NCI-H1417 treated with DMSO at 0.1 percent for 48 hours (cell line): ENCODE results near the gene SLC15A1.
"Not testable (repeated sequence)": the region's sequence is repeated elsewhere in the genome, so short reads cannot be mapped to it uniquely, and the experiment has no call there.

Experiments
- DNase-seq: peaks from one replicate; lab custom pipeline; 2025; lab: John Stamatoyannopoulos, UW

Gene SLC15A1

DNA sequence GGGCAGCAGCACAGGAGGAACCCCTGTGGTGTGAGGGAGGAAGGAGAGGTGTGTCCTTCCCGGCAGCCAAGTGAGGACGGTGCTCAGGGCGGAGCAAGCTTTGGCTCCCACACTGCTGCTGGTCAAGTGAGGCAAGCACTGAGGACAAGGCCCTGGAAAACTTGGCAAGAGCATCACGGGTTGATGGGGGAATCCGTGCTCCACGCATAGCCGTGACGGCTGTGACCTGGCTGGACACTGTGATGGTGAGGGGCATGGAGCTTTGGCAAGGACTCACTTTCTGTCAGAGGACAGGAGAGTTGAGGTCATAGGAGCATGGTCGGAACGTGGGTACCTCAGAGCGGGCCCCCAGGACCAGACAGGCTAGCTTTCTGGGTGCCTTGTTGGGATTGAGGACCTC lies 29.0 kb upstream of the SLC15A1 start:
- no peak for DNase-seq

DNA sequence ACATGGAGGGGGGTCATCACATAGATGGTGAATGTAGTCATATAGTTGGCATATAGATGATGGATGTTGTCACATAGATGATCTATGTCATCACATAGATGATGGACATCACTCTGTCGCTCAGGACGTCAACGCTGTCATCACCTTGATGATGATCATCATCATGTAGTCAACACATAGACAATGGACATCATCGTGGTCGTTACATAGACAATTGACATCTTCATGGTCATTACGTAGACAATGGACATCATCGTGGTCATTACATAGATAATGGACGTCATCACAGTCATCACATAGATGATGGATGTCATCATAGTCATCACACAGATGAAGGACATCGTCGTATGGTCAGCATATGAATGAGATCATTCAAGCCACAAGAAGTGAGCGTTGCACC lies 28.6 kb upstream of the SLC15A1 start:
- DNase-seq, result no peak

DNA sequence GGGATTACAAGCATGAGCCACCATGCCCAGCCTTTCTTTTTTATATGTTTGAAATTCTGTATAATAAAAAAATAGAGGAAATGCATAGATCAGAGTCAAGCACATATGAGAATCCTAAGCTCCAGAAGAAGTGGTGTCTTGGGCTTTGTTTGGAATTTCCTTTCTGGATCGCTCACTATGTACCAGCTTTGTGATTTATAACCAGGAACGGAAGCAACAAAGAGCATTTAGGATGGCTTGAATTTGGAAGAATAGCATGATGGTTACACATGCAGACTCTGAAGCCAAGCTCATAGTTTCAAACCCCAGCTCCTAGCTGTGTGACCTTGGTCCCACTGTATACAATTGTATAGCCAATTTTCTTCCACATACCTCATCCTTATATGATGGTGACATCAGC lies 28.0 kb upstream of the SLC15A1 start:
- DNase-seq, result no peak

DNA sequence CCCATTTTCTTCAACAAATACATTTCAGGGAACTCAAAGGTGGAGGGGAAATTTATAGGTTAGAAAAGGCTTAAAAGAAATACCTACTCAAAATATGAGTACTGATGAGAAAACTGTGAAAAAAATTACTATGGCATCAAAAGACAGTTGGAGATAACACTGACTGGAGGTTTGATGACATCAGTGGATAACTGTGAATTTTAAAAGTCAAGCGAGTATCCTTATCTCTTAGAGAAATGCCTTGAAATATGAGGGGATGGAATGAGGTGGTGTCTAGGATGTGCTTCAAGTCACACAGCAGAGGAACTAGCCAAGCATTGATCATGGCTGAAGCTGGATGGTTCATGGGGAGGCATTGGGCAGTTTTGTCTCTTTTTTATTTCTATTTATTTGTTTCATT lies 27.2 kb upstream of the SLC15A1 start:
- DNase-seq, result no peak

DNA sequence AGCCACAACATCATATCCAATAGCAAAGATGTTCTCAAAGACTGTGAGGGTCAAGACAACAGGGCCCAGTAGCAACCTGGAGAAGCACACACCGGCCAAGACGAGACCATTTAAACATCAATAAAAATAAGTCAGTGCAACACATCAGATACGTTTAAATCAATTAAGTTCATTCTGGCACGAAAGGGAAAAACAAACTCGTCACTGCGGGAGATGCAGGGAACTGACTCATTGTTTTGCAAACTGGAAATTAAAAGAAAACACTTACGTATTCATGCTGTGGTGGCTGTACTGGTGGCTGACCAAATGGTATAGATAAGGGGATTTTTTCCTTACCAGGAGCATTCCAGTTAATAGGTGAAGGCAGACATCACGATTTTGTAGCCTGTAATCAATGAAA lies 26.3 kb upstream of the SLC15A1 start:
- DNase-seq, result no peak

DNA sequence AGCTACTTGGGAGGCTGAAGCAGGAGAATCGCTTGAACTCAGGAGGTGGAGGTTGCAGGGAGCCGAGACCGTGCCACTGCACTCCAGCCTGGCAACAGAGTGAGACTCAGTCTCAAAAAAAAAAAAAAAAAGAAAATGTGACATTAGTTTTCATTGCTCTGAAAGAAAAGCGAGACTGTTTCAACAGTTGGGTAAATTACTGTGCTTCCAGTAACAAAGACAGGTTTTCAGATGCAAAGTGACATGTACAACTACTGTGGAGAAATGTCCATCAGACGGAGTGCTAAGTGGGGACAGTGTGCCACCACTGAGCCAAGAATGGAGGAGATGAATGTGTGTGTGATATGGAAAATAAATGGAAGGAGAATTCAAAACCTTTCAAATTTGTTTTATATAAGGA lies 24.2 kb upstream of the SLC15A1 start:
- no peak for DNase-seq

DNA sequence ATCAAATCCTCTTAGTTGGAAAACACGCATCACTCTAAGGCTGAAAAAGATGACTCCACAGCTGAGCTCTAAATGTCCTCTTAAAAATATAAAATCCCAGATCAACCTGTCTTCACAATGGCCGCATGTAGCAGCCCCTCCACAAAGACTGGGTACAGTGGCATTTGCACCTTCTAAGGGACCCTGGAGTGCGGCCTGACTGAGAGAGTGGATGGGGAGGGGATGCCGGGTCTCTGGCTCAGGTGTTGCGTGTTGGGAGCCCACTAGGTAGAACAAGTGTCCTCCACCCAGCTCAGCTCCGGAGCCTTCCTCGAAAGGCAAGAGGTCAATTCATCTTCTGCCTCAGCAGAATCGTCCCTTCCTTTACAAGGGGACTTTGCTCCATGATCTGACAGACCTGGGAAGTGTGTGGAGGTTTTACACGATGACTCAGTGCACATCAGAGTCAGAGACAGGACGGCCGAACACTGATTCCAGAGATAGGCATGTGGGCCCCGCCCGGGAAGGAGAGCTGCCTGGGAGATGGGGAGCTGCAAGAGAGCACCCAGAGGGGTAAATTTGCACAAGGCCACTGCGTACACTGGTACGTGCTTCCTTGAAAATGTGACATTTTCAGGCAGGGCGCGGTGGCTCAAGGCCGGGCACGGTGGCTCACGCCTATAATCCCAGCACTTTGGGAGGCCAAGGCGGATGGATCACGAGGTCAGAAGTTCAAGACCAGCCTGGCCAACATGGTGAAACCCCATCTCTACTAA lies 23.5 kb upstream of the SLC15A1 start:
- no peak for DNase-seq

DNA sequence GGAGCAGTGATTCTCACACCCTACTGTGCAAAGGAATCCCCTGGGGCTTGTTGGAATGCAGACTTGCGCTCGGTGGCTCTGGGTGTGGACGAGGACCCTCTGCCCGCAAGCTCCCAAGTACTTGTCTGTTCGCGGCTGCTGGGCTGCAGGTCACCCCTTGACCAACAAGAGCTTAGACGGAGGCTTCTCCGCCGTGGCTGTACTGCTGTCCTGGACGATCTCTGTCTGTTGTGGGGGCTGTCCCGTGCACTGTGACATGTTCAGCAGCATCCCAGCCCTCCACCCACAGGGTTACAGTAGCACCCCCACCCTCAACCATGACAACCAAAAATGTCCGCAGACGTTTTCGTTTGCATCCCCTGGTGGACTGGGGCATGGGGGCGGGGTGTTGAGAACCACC lies 22.9 kb upstream of the SLC15A1 start:
- no peak for DNase-seq

DNA sequence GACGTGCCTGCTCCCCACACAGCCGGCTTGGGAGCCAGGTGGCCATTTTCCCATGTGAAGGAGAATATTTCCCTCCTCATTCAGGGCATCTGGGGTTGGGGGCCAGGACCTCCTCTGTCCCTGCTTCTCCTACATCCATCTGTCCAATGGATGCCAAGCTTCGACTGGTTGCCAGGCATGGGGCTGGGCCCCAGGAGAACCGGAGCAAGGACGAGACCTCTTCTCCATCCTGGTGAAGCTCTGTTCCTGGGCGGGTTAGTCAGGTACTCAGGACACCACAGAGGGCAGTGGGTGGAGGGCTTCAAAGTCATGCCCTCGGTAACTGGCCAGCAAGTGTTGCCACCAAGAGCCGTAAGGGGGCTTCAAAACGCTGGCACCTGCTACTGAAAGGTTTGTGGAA lies 22.3 kb upstream of the SLC15A1 start:
- DNase-seq, result no peak

DNA sequence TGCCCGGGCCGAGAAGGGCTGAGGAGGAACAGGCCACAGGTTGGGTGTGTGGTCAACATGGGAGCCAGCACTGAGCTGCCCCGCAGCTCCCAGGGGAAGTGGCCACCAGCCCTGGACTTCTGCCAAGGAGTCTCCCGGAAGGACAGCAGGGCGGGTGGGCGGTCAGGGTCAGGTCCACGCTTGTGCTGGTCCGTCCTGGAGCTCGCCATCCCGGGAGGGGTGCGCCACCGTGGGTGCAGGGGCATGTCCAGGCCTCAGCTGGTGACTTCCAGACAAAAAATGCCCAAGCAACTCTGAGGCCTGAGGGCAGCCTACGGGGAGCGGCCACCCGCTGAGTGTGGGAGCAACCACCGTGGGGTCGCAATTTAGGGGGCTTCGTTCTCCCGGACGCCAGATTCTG lies 21.4 kb upstream of the SLC15A1 start:
- no peak for DNase-seq

DNA sequence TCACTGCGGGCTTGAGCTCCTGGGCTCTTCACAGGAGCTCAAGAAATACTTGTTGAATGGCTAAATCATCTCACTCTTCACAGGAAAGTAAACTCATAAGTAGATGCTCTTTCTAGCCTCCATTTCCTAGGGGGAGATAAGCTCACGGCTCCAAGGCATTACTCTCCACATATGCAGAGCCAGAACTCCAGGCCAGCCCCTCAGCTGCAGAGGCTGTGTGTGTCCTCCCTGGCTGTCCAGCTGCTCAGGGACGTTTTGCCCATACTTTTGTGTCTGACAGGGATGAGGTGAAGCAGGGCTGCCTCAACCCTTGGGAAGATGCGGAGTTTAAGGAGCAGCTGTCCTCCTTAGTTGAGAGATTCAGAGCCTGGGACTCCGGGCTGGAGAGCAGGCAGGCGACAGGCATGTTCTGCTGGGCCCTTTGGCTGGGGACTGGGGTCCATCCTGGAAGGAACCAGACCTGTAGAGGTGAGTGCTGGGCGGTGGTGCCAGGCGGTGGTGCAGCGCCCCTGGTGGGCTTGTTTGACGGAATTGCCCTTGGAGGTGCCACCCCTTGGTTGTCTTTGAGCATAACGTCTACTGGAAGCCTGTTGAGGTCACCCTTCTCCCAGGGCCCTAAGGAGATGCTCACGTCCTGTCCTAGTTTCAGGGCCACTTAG lies 20.5 kb upstream of the SLC15A1 start:
- no peak for DNase-seq

DNA sequence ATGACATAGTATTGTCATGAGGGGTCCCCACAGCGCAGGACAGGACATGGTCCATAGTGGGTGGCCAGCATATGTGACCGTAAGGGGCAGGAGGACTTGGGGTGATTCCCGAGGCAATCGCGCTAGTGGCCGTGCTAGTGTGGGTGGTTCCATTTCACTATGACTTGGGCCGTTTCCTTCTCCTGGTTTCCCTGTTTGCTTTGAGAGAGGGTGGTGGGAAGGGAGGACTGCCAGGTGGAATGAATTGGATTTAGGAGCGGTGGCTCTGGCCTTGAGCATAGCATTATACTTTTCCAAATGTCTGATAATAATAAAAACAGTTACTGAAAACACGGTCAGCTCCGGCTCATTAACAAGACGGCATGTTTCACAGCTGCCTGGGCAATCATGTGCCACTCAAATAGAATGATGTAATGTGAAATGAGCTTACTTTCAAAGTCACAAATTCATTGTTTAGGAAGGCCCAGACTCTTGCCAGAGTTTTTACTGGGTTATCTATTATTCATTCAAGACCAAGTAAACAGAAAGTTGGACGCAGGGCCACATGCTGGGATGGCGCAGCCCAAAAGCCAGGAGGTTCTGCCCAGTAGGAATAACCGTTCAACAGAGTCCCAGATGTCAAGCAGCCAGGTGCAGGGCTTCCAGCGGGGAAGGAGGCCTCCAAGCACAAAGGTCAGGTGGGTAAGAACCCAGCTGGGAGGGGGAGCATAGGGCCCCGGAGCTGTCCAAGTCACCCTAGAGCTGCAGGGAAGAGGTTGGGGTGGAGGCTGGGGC lies 19.6 kb upstream of the SLC15A1 start:
- DNase-seq, result no peak

DNA sequence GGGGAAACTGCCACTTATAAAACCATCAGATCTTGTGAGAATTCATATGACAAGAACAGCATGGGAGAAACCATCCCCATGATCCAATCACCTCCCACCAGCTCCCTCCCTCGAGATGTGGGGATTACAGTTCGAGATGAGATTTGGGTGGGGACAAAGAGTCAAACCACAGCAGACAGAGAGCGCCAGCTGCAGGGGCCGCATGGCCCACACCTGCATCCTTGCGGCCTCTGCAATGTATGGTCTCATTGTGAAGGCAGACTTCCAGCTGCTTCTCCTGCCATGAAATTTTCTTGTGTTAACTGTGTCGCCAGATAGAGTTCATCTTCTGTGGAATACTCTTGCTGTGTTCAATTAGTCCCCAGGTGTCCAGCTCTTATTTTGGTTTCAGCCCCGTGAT lies 17.3 kb upstream of the SLC15A1 start:
- no peak for DNase-seq

DNA sequence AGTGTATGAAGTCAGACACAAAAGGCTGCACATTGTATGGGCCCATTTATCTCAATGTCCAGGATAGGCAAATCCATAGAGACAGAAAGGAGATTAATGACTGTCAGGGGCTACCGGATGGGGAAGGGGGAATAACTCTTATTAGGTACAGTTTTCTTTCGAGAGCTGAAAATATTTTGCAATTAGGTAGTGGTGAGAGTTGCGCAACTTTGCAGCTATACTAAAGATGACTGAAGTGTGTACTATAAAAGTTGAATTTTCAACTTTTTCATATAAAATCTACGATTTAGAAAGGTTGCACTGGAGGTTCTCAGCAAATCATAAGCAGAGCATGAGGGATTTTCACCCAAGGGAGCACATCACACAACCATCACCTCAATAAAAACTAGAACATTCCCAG lies 16.1 kb upstream of the SLC15A1 start:
- DNase-seq, result no peak

DNA sequence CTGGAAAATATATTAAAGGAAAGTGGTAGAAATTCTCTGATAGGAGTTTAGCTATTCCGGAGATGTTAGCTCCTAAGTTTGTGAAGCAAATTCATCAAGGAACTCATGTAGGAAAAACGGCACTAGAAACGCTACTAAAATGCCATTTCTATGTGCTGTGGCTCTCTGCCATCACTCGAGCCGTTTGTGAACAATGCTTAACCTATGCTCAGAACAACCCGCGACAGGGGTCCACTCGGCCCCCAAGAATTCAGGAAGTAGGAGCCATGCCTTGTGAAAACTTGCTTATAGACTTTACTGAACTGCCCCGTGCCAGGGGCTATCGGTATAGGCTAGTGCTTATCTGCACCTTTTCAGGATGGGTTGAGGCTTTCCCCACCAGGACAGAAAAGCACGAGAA lies 14.2 kb upstream of the SLC15A1 start:
- no peak for DNase-seq

DNA sequence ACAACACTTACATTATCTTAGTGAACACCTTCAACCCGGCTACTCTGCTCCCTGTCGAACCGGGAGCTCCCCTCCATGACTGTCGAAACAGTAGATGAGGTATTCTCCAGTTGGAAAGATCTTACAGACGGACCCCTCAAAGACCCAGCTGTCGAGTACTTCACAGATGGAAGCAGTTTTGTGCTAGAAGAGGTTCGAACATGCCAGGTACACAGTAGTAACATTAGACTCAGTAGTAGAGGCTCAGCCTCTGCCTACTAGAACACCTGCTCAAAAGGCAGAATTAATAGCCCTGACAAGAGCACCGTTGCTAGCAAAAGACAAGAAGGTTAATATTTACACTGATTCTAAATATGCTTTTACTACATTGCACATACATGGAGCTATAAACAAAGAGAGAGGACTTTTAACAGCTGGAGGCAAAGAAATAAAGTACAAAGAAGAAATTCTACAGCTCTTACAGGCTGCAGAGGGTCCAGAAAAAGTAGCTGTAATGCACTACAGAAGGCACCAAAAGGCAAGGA lies 13.6 kb upstream of the SLC15A1 start:
- peak; percentile 5 for DNase-seq

DNA sequence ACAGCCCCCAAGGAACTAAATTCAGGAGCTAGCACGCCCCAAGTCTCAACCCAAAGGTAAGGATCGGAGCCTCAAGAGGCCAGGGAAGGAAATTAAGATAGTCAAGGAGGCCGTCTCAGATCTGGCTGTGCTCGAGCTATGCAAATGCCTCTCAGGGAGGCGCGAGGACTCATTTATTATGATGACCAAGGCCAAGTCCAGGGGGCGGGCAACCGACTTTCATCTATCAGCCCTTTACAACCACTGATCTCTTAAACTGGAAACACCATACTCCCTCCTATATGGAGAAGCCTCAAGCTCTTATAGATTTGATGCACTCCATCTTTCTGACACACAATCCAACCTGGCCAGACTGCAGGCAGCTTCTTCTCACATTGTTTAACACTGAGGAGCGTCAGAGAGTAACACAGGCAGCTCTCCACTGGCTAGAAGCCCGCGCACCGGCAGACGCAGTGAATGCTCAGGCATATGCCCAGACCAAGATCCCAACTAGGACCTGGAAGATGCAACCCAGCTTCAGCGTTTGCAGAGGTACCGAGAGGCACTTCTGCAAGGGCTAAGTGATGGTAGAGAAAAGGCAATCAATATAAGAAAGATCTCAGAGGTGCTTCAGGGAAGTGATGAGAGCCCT lies 9.6 kb upstream of the SLC15A1 start:
- DNase-seq, result no peak

DNA sequence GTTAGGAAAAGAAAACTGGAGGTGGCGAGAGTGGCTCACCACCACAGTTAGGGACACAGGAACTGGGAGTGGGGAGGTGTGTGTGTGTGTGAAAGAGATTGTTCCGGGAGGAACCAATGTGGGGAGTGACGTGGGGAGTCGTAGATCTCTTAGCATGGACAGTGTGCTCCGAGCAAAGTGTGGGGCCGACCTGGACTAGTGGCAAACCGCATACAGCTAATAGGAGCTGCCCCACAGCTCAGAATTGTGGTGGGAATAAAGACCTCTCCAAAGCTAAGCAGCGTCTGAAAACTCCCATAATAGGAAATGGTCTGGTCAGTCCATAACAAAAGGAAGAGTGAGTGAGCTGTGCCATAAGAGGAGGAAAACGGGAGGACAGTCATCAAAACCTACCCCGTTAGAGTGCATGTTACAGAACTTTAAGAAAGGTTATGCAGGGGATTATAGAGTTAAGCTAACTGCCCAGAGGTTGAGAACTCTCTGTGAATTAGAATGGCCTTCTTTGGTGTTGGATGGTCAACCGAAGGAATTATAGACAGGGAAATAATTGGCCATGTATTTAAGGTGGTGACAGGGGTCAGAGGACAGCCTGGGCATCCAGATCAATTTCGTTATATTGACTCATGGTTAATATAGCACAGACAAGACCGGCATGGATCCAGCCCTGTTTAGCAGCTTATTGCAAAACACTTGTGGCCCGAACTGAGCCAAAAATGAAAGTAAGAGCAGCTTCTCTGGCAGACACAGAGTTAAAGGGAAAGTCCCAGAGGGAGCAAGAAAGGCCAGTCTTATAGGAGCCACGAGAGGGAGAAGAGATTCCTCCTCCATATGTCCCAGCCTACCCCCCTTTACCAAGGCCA lies 8.9 kb upstream of the SLC15A1 start:
- DNase-seq, result no peak

DNA sequence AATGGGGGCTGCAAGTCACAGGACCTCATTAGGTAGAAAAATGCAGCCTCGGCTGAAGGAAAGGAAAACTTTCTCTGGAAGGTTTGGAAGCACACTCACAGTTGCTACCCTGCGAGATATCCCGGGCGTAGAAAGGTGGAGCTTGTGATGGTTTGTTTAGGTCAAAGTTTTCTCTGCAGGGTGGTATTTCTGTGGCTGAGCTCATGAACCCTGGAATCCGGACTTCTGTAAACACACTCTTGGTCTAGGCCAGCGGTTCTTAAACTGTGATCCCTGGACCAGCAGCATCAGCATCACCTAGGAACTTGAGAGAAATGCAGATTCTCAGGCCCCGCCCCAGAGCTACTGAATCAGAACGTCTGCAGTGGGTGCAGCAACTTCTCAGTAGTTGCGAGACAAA lies 3.3 kb upstream of the SLC15A1 start:
- no peak for DNase-seq

DNA sequence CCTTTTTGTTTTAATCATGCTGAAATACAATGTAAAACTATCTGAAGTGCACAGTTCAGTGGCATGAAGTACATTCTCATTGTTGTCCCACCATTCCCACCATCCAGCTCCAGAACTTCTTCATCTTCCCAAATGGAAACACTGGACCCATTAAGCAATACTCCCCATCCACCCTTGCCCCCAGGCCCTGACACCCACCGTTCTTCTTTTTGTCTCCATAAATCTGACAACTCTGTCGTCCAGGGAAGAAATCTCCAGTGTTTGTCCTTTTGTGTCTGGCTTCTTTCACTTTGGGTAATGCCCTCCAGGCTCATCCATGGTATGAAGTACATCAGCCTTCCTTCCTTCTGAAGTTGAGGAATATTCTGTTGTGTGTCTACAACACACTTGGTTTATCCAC lies 2.6 kb upstream of the SLC15A1 start:
- DNase-seq, result no peak

DNA sequence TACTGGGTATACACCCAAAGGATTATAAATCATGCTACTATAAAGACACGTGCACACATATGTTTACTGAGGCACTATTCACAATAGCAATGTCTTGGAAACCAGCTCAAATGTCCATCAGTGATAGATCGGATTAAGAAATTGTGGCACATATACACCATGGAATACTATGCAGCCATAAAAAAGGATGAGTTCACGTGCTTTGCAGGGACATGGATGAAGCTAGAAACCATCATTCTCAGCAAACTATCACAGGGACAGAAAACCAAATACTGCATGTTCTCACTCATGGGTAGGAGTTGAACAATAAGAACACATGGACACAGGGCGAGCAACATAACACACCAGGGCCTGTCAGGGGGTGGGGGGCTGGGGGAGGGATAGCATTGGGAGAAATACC lies 2.0 kb upstream of the SLC15A1 start:
- DNase-seq, result not testable (repeated sequence)
